Activated T-helper 9 cell treated with anti-CD3 and anti-CD28 coated beads, Interleukin-2, amount 50 U/mL, for 16 hours (primary cell): Measurements from ENCODE around the gene PFDN4.

Experiments used
- DNase-seq: peaks from one replicate; pipeline ENCODE4 v3.0.0-alpha.2; 2020; ENCODE audit warnings: low read depth

Gene PFDN4

GRCh38 chr20:54200487-54201267 is 7.2 kb upstream of the PFDN4 start:
- DNase-seq, result no peak

GRCh38 chr20:54201268-54201846 is 6.5 kb upstream of the PFDN4 start:
- DNase-seq, result no peak

- DNase-seq, result no peak
Measured at GRCh38 chr20:54203281-54203680, 4.6 kb upstream of the PFDN4 start.

GRCh38 chr20:54204063-54204462 is 3.8 kb upstream of the PFDN4 start:
- DNase-seq, result no peak

GRCh38 chr20:54204481-54204880 is 3.4 kb upstream of the PFDN4 start:
- DNase-seq, result no peak

- DNase-seq, result no peak
Measured at GRCh38 chr20:54205450-54205849, 2.4 kb upstream of the PFDN4 start.

GRCh38 chr20:54207053-54207742 is 689 bp upstream of the PFDN4 start:
- DNase-seq, result no peak

- no peak for DNase-seq
Measured at GRCh38 chr20:54208548-54209176, 775 bp downstream of the PFDN4 start.

GRCh38 chr20:54209216-54209813 is 1.4 kb downstream of the PFDN4 start:
- DNase-seq, result no peak

GRCh38 chr20:54212226-54212625 is 4.3 kb downstream of the PFDN4 start:
- DNase-seq, result no peak

GRCh38 chr20:54212871-54213270 is 5.0 kb downstream of the PFDN4 start:
- DNase-seq, result no peak

GRCh38 chr20:54214566-54214965 is 6.7 kb downstream of the PFDN4 start:
- DNase-seq, result no peak

GRCh38 chr20:54215157-54215789 is 7.4 kb downstream of the PFDN4 start:
- no peak for DNase-seq

- DNase-seq, result no peak
Measured at GRCh38 chr20:54217762-54218161, 9.9 kb downstream of the PFDN4 start.

GRCh38 chr20:54218470-54218869 is 10.6 kb downstream of the PFDN4 start:
- DNase-seq, result no peak

- DNase-seq, result no peak
Measured at GRCh38 chr20:54219751-54220426, 12.0 kb downstream of the PFDN4 start.

- no peak for DNase-seq
Measured at GRCh38 chr20:54220722-54221121, 12.8 kb downstream of the PFDN4 start.

- DNase-seq, result no peak
Measured at GRCh38 chr20:54221353-54221752, 13.5 kb downstream of the PFDN4 start.

- DNase-seq, result no peak
Measured at GRCh38 chr20:54221996-54222890, 14.4 kb downstream of the PFDN4 start.

- no peak for DNase-seq
Measured at GRCh38 chr20:54223285-54223684, 15.4 kb downstream of the PFDN4 start.
